H1 (cell line): ENCODE data around the gene COQ5.

ENCODE experiments used
- ASH2L ChIP-seq: fragments of 200-600, 300-600 bp; sonication (generic); IDR thresholded peaks from one replicate; pipeline ENCODE4 v1.7.1; 2017; ENCODE audit warnings: low read length
- ATF2 ChIP-seq: IDR thresholded peaks from 2 replicates; pipeline ENCODE4 v1.6.1; 2012; ENCODE audit warnings: low read length, inconsistent platforms
- CTCF ChIP-seq, 3 experiments: IDR thresholded peaks; 1 replicate in 2 of 3; 2 replicates in 1 of 3; pipeline versions ENCODE4 v1.5.1 to v1.6.1; 2011; ENCODE audit warnings: low read length in 3 of 3, mild to moderate bottlenecking in 3 of 3, inconsistent platforms in 2 of 3, low read depth in 1 of 3, moderate library complexity in 1 of 3; ENCODE audit not compliant: insufficient read depth in 1 of 3; ENCODE audit errors: control extremely low read depth in 1 of 3
- POLR2A ChIP-seq, 2 experiments: IDR thresholded peaks; 1 replicate in 1 of 2; 2 replicates in 1 of 2; pipeline ENCODE4 v1.6.1; 2011; ENCODE audit warnings: low read depth in 2 of 2, low read length in 2 of 2, mild to moderate bottlenecking in 2 of 2; ENCODE audit errors: control extremely low read depth in 1 of 2
- POLR2AphosphoS5 ChIP-seq: IDR thresholded peaks from 2 replicates; pipeline ENCODE4 v1.6.1; 2011; ENCODE audit warnings: low read depth, low read length

- TF ChIP-seq CTCF (IDR thresholded peaks at IDR 0.05; ENCODE audit: control extremely low read depth in 1 of 3, insufficient read depth in 1 of 3, low read depth in 1 of 3, low read length in 3 of 3) (no peak), POLR2A (IDR thresholded peaks at IDR 0.05; ENCODE audit: control extremely low read depth in 1 of 2, low read depth in 2 of 2, low read length in 2 of 2) (no peak), ASH2L (no peak), POLR2AphosphoS5 (no peak), ATF2 (no peak)
Observed at GRCh38 chr12:120485961-120486881, 42.7 kb downstream of the COQ5 start.
